Measurements from ENCODE around the gene ANKRD35. TPM values are rescaled to one million over a fixed set of nuclear protein-coding genes. Genes with fewer than 3 reads are reported as not detected.

ANKRD35 gene
- polyA plus RNA-seq, 1 of the 3 experiments (the other 2 are of a cell fraction), result 0.08 TPM

DNA sequence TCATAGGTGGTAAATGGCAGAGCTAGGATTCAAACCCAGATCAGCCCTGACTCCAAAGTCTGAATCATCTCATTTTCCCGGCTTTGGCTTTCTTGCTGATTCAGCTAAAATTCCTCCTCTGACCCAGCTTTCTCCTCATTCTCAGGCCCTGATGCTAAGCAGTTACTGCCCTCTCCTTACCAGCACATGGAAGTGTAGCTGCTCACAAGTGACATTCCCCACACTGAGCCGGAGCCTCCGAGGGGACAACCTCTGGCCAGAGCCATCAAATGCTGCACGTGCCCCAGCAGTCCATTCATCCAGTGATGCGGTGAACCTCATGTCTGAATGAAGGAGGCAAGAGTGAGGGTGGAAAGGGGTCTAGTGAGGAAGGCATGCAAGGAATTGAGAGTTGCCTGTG is 13.1 kb upstream of the ANKRD35 start:
- 93% methylated on average over 5 of the region's 5 CpGs for WGBS (ENCODE audit: low lambda C conversion rate)
- H3K27me3 ChIP-seq (ENCODE audit: insufficient read depth), result no peaks in the 10 kb centered on the region
- CTCF ChIA-PET, result interaction anchor here (11.0 kb wide), 1 partner anchor 13 kb away, joined by 281 read pairs; the partner anchor contains the start of genes ITGA10 and PEX11B

DNA sequence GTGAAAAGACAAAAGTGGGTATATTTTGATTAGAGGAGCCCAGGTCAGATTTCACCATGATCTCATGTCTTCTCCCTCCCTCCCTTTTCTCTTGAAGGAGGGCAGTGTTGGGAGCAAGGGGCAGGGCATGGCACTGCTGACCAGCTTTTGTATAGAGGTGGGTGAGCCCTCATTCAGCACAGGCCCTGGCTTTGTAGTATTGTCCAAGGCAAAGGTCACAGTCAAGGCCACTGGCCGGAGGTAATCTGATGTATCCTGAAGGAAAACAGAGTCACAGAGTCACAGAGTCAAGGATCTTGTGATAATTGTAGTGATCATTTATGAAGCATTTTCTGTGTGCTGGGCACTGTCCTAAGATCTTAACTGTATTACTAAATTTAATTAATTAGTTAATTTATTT is 12.3 kb upstream of the ANKRD35 start:
- H3K9me2 ChIP-seq, result no peaks in the 10 kb centered on the region
- peaks cover 4% of the 10 kb centered on the region for H3F3A ChIP-seq (replicated peaks; ENCODE audit: insufficient read depth)
- no peaks in the 10 kb centered on the region for H4K20me1 ChIP-seq (ENCODE audit: insufficient read depth)
- no peaks in the 10 kb centered on the region for H3K79me2 ChIP-seq (ENCODE audit: insufficient read depth)
- no peaks in the 10 kb centered on the region for H3K9me3 ChIP-seq
- TF ChIP-seq, protein P1, sequence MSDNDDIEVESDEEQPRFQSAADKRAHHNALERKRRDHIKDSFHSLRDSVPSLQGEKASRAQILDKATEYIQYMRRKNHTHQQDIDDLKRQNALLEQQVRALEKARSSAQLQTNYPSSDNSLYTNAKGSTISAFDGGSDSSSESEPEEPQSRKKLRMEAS (IDR thresholded peaks at IDR 0.05; ENCODE audit: low read depth), result no peak
- TF ChIP-seq SMC3 (IDR thresholded peaks at IDR 0.05; ENCODE audit: low read depth, low read length) (no peak), FOXJ3 (CRISPR knock-in tag; IDR thresholded peaks at IDR 0.05) (no peak), MEF2A (IDR thresholded peaks at IDR 0.05; ENCODE audit: borderline replicate concordance, low read depth) (no peak), NFIC (IDR thresholded peaks at IDR 0.05; ENCODE audit: borderline replicate concordance) (no peak), RFX5 (IDR thresholded peaks at IDR 0.05; ENCODE audit: low read length) (no peak), RAD21 (IDR thresholded peaks at IDR 0.05; ENCODE audit: low read length) (no peak), GABPA (IDR thresholded peaks at IDR 0.05; ENCODE audit: low read depth) (no peak), TAF1 (IDR thresholded peaks at IDR 0.05; ENCODE audit: borderline replicate concordance, low read depth, low read length) (no peak), MXI1 (IDR thresholded peaks at IDR 0.05; ENCODE audit: low read depth, low read length) (no peak), FOXM1 (IDR thresholded peaks at IDR 0.05; ENCODE audit: low read depth) (no peak), GATA2 (CRISPR knock-in tag; IDR thresholded peaks at IDR 0.05) (no peak)
- TF ChIP-seq, protein P2, sequence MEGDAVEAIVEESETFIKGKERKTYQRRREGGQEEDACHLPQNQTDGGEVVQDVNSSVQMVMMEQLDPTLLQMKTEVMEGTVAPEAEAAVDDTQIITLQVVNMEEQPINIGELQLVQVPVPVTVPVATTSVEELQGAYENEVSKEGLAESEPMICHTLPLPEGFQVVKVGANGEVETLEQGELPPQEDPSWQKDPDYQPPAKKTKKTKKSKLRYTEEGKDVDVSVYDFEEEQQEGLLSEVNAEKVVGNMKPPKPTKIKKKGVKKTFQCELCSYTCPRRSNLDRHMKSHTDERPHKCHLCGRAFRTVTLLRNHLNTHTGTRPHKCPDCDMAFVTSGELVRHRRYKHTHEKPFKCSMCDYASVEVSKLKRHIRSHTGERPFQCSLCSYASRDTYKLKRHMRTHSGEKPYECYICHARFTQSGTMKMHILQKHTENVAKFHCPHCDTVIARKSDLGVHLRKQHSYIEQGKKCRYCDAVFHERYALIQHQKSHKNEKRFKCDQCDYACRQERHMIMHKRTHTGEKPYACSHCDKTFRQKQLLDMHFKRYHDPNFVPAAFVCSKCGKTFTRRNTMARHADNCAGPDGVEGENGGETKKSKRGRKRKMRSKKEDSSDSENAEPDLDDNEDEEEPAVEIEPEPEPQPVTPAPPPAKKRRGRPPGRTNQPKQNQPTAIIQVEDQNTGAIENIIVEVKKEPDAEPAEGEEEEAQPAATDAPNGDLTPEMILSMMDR (IDR thresholded peaks at IDR 0.05), result no peak
- TF ChIP-seq, protein P3, sequence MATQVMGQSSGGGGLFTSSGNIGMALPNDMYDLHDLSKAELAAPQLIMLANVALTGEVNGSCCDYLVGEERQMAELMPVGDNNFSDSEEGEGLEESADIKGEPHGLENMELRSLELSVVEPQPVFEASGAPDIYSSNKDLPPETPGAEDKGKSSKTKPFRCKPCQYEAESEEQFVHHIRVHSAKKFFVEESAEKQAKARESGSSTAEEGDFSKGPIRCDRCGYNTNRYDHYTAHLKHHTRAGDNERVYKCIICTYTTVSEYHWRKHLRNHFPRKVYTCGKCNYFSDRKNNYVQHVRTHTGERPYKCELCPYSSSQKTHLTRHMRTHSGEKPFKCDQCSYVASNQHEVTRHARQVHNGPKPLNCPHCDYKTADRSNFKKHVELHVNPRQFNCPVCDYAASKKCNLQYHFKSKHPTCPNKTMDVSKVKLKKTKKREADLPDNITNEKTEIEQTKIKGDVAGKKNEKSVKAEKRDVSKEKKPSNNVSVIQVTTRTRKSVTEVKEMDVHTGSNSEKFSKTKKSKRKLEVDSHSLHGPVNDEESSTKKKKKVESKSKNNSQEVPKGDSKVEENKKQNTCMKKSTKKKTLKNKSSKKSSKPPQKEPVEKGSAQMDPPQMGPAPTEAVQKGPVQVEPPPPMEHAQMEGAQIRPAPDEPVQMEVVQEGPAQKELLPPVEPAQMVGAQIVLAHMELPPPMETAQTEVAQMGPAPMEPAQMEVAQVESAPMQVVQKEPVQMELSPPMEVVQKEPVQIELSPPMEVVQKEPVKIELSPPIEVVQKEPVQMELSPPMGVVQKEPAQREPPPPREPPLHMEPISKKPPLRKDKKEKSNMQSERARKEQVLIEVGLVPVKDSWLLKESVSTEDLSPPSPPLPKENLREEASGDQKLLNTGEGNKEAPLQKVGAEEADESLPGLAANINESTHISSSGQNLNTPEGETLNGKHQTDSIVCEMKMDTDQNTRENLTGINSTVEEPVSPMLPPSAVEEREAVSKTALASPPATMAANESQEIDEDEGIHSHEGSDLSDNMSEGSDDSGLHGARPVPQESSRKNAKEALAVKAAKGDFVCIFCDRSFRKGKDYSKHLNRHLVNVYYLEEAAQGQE (IDR thresholded peaks at IDR 0.05; ENCODE audit: low read depth, low read length), result no peak
- ChIA-PET CTCF (interaction anchor here (11.0 kb wide), 1 partner anchor 14 kb away, joined by 281 read pairs; the partner anchor contains the start of genes ITGA10 and PEX11B), POLR2A (no interaction called here)
- no peaks in the 10 kb centered on the region for H3K27me3 ChIP-seq (ENCODE audit: insufficient read depth)
- peaks cover 3 to 8% of the 10 kb centered on the region in 2 experiments; a peak in 3 of 4 replicates for H3K4me1 ChIP-seq (ENCODE audit: control insufficient read depth in 1 of 2, insufficient read depth in 2 of 2, low read depth in 1 of 2, low read length in 1 of 2)
- H3K4me2 ChIP-seq, result no peak overlapping the region
- no peaks in the 10 kb centered on the region for H3K36me3 ChIP-seq (replicated peaks in 1 of 2; ENCODE audit: control insufficient read depth in 1 of 2, insufficient read depth in 2 of 2, low read length in 1 of 2)
- no peak overlapping the region for H3K4me3 ChIP-seq (ENCODE audit: low read depth in 2 of 2, low read length in 1 of 2)
- WGBS (ENCODE audit: low lambda C conversion rate), result 91% methylated on average over 1 of the region's 1 CpG
- no peak overlapping the region for H2AFZ ChIP-seq (ENCODE audit: low read depth)
- DNase-seq, result no peak
- H3K27ac ChIP-seq (ENCODE audit: low read depth in 2 of 2, low read length in 1 of 2), result no peak overlapping the region
- no peak overlapping the region for H3K9ac ChIP-seq

More for the DNA sequence above, 13.1 kb upstream of the ANKRD35 start:
- Histone ChIP-seq H3K36me3 (replicated peaks in 1 of 2; ENCODE audit: control insufficient read depth in 1 of 2, insufficient read depth in 2 of 2, low read length in 1 of 2) (no peaks in the 10 kb centered on the region), H3K4me1 (ENCODE audit: control insufficient read depth in 1 of 2, insufficient read depth in 2 of 2, low read depth in 1 of 2, low read length in 1 of 2) (0 out of 4 replicates have a peak, but pooled peaks cover 0 to under 1% of the 10 kb centered on the region in 2 experiments), H4K20me1 (ENCODE audit: insufficient read depth) (no peaks in the 10 kb centered on the region), H3K9me2 (no peaks in the 10 kb centered on the region), H3K9ac (no peak overlapping the region), H3K4me3 (ENCODE audit: low read depth in 2 of 2, low read length in 1 of 2) (no peak overlapping the region), H3F3A (replicated peaks; ENCODE audit: insufficient read depth) (no peaks in the 10 kb centered on the region), H3K9me3 (no peaks in the 10 kb centered on the region), H3K4me2 (no peak overlapping the region), H2AFZ (ENCODE audit: low read depth) (no peak overlapping the region), H3K27ac (ENCODE audit: low read depth in 2 of 2, low read length in 1 of 2) (no peak overlapping the region), H3K79me2 (ENCODE audit: insufficient read depth) (no peaks in the 10 kb centered on the region)
- POLR2A ChIA-PET, result no interaction called here
- no peak for DNase-seq
- TF ChIP-seq YY1 (IDR thresholded peaks at IDR 0.05; ENCODE audit: low read depth), result no peak
- TF ChIP-seq POLR2AphosphoS5 (IDR thresholded peaks at IDR 0.05; ENCODE audit: low read depth, low read length), result no peak
- TF ChIP-seq RFX5 (IDR thresholded peaks at IDR 0.05; ENCODE audit: low read length), result no peak
- TF ChIP-seq, protein P4, sequence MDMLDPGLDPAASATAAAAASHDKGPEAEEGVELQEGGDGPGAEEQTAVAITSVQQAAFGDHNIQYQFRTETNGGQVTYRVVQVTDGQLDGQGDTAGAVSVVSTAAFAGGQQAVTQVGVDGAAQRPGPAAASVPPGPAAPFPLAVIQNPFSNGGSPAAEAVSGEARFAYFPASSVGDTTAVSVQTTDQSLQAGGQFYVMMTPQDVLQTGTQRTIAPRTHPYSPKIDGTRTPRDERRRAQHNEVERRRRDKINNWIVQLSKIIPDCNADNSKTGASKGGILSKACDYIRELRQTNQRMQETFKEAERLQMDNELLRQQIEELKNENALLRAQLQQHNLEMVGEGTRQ (IDR thresholded peaks at IDR 0.05; ENCODE audit: borderline replicate concordance, low read depth, low read length), result no peak
- TF ChIP-seq MEF2A (IDR thresholded peaks at IDR 0.05; ENCODE audit: borderline replicate concordance, low read depth), result no peak
- TF ChIP-seq RXRA (IDR thresholded peaks at IDR 0.05; ENCODE audit: borderline replicate concordance, low read depth), result no peak
- TF ChIP-seq, protein P5, sequence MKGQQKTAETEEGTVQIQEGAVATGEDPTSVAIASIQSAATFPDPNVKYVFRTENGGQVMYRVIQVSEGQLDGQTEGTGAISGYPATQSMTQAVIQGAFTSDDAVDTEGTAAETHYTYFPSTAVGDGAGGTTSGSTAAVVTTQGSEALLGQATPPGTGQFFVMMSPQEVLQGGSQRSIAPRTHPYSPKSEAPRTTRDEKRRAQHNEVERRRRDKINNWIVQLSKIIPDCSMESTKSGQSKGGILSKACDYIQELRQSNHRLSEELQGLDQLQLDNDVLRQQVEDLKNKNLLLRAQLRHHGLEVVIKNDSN (IDR thresholded peaks at IDR 0.05; ENCODE audit: borderline replicate concordance, low read depth), result no peak
